Stimulated activated CD8-positive, alpha-beta memory T cell treated with anti-CD3 and anti-CD28 coated beads, Interleukin-7, amount 100 ng/mL, for 48 hours (primary cell): ENCODE data around the gene PRKCH.
A peak's percentile ranks its signal among the peaks of the same experiment; 100 is the strongest.
"Not testable (repeated sequence)": the region's sequence is repeated elsewhere in the genome, so short reads cannot be mapped to it uniquely, and the experiment has no call there.

Experiments used
- DNase-seq, 2 donors: peaks; one replicate each; pipeline ENCODE4 v3.0.0-alpha.2; 2020; ENCODE audit warnings: low read depth in 1 of 2; ENCODE audit errors: extremely low read depth in 1 of 2

Gene PRKCH

DNA sequence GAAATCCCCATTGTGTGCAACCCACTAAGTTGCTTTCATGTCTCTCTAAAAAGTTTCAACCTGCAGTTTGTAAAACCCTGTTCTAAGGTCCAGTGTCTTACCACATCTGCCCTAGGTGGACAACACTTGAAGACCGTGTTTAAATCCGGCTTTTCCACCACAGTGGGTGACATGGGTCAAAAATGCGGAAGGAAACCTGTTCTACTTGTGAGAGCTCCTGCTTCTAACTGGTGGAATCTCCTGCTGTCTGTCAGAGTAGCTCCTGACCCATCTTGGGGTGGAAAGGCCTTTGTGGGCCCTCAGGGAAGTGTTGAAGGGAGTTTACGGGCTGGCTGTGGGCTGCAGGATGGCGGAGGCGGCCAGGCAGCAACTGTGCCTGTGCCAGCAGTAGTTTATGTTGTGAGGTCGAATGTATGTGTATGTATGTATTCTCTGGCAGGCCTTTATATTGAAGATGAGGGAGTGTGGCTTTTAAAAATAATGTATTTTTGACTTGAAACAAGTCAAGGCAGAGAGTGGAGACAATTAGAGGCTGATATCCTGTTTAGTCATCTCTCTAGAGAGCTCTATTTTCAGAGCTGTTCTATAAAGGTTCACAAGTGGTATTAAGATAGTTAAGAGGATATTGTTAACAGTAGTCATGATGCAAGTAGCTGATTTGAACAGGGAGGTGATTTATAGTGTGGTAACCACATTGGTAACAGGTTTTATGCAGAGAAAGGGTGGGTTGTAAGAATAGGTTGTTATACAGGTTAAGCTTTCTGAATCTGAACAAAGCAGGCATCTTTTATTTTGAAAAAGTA is 67.0 kb downstream of the PRKCH start:
- peak in 1 of 2 donors; percentile 40 for DNase-seq

- DNase-seq: no peak
These were observed 67.7 kb downstream of the PRKCH start for GRCh38 chr14:61388976-61389576.

DNA sequence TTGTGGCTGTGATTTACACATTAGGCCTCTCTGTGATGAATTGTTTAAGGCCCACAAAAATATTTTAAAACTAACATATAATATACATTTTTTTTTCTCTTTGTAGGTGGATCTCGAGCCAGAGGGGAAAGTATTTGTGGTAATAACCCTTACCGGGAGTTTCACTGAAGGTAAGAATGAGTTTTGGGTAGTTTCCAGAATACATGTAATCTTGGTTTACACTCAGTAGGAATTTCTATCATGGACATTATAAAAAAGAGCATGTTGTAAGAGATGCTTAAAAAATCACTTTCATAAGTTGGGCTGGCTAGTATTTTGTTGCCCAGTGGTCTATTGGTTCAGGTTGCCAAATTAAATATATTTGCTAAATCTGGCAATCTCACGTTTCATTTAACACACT is 69.7 kb downstream of the PRKCH start:
- no peak for DNase-seq

GRCh38 chr14:61392297-61392696 is 70.9 kb downstream of the PRKCH start:
- DNase-seq: no peak

DNA sequence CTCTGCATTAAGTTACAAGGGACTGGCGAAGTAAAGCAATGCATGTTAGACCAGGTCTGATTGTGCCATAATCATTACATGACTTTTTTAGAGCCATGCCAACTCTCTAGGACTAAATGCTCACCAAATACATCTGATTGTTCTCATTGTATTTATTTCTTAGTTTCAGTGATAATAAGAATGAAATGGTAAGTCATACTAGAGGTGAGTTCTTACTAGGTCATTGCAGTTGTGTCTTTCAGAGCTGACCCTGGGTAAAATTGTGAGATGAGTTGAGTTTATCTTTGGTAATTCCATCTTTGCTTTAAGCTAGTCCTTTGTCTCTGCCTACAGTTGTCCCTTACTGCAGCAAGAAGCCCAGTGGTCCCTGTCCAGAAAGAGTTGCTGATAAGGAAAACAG is 73.2 kb downstream of the PRKCH start:
- no peak for DNase-seq

GRCh38 chr14:61395115-61395725 is 73.8 kb downstream of the PRKCH start:
- DNase-seq: no peak

DNA sequence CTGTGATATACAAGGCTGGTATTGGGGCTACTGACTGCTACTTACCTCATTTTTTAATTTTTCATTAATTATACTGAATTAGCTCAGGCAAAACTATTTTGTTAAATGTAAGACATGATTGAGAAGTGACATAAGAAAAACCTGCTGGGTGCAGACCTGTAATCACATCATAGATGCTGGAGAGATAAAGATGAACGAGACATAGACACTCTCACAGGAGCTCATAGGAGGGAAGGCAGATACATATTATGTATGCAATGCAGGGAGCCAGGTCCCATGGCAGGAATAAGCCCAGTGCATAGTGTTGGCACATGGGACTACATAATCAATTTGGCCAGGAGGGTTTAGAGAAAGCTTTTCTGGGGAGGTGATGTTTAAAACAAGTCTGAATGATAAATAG is 74.9 kb downstream of the PRKCH start:
- DNase-seq: no peak

DNA sequence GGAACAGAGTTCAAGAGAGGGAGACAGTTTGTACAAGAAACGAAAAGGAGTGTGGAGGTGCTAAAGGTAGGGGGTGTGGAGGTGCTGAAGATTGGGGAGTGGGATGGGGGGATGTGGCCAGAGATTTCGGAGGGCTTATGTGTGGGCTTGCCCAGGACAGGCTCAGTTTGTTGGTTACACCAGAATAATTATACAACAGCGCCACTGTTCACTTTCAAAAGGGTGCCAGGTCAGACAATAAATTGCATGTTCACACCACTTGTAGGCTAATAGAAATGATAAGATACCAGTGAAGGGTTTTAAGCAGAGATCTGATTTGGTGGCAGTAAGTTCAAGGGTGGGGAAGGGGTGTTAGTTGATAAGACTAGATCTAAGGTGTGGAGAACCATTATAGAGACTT is 75.3 kb downstream of the PRKCH start:
- no peak for DNase-seq

GRCh38 chr14:61397615-61398014 is 76.2 kb downstream of the PRKCH start:
- no peak for DNase-seq

GRCh38 chr14:61398221-61398620 is 76.8 kb downstream of the PRKCH start:
- no peak for DNase-seq

DNA sequence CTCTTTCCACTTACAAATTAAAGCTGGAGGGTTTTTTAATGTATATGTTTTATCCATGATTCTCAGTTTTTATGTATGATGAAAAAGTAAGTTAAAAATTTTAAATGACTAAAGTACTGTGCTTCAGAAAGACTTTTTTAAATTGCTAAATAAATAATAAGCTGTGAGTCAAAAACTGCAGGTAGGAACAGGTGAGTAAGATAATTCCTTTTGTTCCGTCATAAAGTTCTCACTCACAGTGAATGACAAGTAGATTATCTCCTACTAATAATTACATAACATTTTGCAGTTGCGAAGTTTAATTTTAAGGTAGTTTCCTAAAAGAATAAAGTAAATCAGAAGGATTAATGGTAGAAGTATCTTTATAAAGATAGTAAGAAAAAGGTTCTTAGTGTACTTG is 78.0 kb downstream of the PRKCH start:
- DNase-seq: no peak

DNA sequence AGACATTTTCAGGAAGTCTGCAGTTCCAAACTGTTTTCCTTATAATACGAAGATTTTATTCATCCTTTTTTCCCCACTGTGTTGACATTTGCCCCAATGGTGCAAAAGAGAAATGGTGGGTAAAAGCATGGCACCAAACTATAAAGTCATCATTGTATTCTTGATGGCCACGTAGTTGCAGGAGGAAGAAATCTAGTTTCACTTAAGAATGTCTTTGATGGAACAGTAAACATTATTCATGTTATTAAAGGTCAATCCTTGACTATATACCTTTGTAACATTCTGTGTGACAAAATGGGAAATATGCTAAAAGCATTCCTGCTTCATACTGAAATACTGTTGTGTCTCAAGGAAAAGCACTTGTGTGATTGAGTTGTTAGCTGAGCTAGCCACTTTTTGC is 80.1 kb downstream of the PRKCH start:
- no peak for DNase-seq

DNA sequence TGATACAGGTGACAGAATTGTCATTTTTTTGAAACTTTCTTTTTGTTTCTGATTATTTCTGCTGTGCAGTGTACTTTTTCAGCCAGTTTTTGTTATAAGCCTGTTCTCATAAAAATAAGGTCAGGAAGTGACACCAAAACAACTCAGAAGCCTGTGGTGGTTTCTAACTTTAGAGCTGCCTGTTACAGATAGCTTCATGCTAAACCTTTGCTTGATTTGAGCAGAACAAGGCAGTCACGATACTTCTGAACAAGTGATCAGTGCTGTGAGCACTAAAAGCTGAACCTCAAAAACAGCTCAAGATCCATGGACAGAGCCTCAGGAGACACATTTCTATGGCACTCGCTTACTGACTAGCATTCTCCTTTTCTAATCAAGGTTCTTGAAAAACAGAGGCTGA is 82.0 kb downstream of the PRKCH start:
- no peak for DNase-seq

DNA sequence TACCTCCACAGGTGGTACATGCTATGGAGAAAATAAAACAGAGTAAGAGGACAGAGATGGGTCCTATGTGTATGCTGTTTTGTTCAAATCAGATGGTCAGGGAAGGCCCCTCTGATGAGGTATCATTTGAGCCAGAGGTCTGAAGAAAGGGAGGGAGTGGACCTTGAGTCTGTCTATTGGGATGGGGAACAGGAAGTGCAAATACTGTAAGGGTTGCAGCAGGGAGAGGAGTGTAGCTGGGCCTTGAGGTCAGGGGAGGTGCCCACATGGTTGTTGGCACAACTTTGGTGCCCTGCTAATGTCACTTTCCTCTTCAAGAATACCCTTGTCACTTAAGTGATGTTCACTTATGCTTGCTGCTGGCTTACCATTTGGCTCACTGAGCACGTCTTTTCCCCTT is 83.3 kb downstream of the PRKCH start:
- no peak for DNase-seq

DNA sequence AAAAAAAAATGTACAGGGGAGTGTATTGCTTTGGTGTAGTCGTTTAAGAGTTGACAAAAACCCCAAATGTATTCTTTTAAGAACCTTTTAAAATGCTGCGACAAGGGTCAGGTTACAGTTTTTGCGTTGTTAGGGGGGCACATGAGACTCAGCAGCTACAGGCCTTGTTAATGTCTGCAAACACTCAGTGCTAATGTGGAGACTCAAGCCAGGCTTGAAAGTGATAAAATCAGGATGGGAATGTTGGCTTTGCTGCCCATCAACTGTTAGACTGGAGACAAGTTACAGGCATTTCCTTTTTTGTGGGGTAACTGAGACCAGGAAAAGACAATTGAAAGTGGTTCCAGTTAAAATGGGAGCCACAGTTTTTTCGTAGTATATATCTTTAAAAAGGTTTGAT is 84.8 kb downstream of the PRKCH start:
- DNase-seq: no peak

- DNase-seq: peak in 1 of 2 donors; percentile 24
These were observed 85.3 kb downstream of the PRKCH start for GRCh38 chr14:61406675-61407074.

DNA sequence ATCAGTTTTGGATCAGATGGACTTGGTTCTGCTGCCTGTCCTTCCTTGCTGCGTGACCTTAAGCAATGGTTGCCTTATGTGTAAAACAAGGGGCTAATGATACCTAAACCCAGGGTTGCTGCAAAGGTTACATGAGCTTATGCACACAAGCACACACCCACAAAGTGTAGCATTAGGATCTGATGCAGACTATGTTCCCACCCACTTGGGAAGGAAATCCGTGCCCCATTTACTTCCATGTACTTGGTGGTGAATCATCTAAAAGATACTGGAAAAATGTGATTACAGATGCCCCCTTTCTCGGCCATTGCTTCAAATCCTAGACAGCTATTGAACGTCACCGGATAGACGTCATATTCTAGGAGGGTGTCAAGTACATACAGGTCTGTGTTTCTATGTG is 87.1 kb downstream of the PRKCH start:
- DNase-seq: no peak

DNA sequence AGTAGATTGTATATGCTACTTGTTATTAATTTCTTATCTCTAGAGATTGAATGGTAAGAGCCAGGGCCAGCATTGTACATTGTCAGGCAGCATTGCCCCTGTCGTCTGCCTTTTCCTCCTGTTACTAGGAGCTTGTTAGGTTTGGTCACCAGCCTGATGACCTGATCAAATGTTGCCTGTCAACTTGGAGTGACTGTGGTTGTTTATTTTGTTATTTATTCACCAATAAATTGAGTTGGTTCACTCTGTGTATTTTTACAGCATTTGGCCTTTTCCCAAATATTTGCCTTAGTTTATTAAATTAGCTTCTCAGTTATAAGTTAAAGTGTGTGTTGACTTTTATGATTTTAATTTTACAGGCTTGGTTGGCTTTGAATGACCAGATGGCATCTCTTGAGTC is 88.4 kb downstream of the PRKCH start:
- no peak for DNase-seq

DNA sequence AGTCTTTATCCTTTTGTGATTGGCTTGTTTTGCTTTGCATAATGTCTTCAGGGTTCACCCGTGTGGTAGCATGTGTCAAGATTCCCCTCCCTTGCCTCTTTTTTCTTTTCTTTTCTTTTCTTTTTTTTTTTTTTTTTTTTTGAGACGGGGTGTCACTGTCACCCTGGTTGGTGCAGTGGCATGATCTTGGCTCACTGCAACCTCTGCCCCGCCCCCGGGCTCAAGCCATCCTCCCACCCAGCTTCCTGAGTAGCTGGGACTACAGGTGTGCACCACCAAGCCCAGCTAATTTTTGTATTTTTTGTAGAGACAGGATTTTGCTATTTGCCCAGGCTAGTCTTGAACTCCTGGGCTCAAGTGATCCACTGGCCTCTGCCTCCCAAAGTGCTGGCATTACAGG is 94.6 kb downstream of the PRKCH start:
- DNase-seq: not testable (repeated sequence)

DNA sequence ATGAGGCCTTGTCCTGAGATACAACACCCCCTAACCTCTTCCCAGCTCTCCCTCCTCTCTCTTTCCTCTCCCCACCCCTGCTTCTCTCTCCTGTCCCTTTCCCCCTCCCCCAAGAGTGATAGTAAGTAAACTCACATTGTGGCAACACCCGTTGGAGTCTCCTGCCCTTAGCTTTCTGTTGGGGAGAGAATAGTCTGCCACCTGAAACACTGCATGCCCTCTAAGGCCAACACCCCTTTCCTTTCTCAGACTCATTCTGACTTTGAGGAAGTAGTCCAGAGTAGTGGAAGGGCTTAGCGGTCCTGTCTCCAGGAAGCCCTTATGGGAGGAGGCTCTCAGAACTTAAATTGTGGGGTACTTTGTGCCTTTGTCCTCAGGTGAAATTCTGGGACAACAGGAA is 95.2 kb downstream of the PRKCH start:
- DNase-seq: no peak

- DNase-seq: no peak
These were observed 95.8 kb downstream of the PRKCH start for GRCh38 chr14:61417141-61417540.

- no peak for DNase-seq
These were observed 96.6 kb downstream of the PRKCH start for GRCh38 chr14:61417883-61418455.
